Measurements from ENCODE around the gene PNMA8C. TPM values are rescaled to one million over a fixed set of nuclear protein-coding genes. Genes with fewer than 3 reads are reported as not detected.

PNMA8C gene
- total RNA-seq, 1 donor from 2014 or later, result not detected

- TF ChIP-seq CTCF (conservative IDR thresholded peaks at IDR 0.05; ENCODE audit: low read depth, low read length), result no peak
- DNase-seq (ENCODE audit: low read depth), result no peak
- no peak overlapping the region for H3K4me3 ChIP-seq (ENCODE audit: low read depth, low read length)
These were observed 44.9 kb downstream of the PNMA8C start for GRCh38 chr19:46383846-46384245.

GRCh38 chr19:46383171-46383815, 45.4 kb downstream of the PNMA8C start:
- no peak overlapping the region for H3K4me3 ChIP-seq (ENCODE audit: low read depth, low read length)
- no peak for DNase-seq (ENCODE audit: low read depth)
- TF ChIP-seq CTCF (conservative IDR thresholded peaks at IDR 0.05; ENCODE audit: low read depth, low read length), result no peak

- no peak for DNase-seq (ENCODE audit: low read depth)
- H3K4me3 ChIP-seq (ENCODE audit: low read depth, low read length), result no peak overlapping the region
- no peak for TF ChIP-seq CTCF (conservative IDR thresholded peaks at IDR 0.05; ENCODE audit: low read depth, low read length)
These were observed 46.9 kb downstream of the PNMA8C start for GRCh38 chr19:46381756-46382345.

- no peak for DNase-seq (ENCODE audit: low read depth)
- TF ChIP-seq CTCF (conservative IDR thresholded peaks at IDR 0.05; ENCODE audit: low read depth, low read length), result no peak
- no peak overlapping the region for H3K4me3 ChIP-seq (ENCODE audit: low read depth, low read length)
These were observed 47.4 kb downstream of the PNMA8C start for GRCh38 chr19:46381346-46381745.

GRCh38 chr19:46380690-46381089, 48.0 kb downstream of the PNMA8C start:
- no peak overlapping the region for H3K4me3 ChIP-seq (ENCODE audit: low read depth, low read length)
- no peak for TF ChIP-seq CTCF (conservative IDR thresholded peaks at IDR 0.05; ENCODE audit: low read depth, low read length)
- no peak for DNase-seq (ENCODE audit: low read depth)

GRCh38 chr19:46378268-46378667, 50.5 kb downstream of the PNMA8C start:
- no peak overlapping the region for H3K4me3 ChIP-seq (ENCODE audit: low read depth, low read length)
- no peak for DNase-seq (ENCODE audit: low read depth)
- TF ChIP-seq CTCF (conservative IDR thresholded peaks at IDR 0.05; ENCODE audit: low read depth, low read length), result no peak

Measured in epithelial cell of proximal tubule (primary cell).